Immature natural killer cell (primary cell): ENCODE data around the gene ZNF474. TPM values are rescaled to one million over a fixed set of nuclear protein-coding genes. Genes with fewer than 3 reads are reported as not detected.

ENCODE experiments used
- DNase-seq, 3 donors: peaks; one replicate each; pipeline ENCODE4 v3.0.0; 2022; ENCODE audit warnings: mixed read lengths in 1 of 3
- H3K27ac Mint-ChIP-seq, 6 donors: one replicate each; pipeline ENCODE4 v1.8.0; 2020; ENCODE audit warnings: mixed read lengths in 6 of 6, mild to moderate bottlenecking in 5 of 6, inconsistent platforms in 4 of 6, moderate library complexity in 3 of 6
- H3K27me3 Mint-ChIP-seq, 3 donors: one replicate each; pipeline ENCODE4 v1.8.0; 2020 to 2021; ENCODE audit warnings: low read depth in 3 of 3, mild to moderate bottlenecking in 3 of 3, mixed read lengths in 3 of 3, moderate library complexity in 3 of 3, inconsistent platforms in 1 of 3
- H3K36me3 Mint-ChIP-seq, 3 donors: one replicate each; pipeline ENCODE4 v1.8.0; 2020; ENCODE audit warnings: mixed read lengths in 3 of 3, inconsistent platforms in 2 of 3, mild to moderate bottlenecking in 2 of 3
- H3K4me1 Mint-ChIP-seq, 2 donors: one replicate each; pipeline ENCODE4 v1.8.0; 2020; ENCODE audit warnings: inconsistent platforms in 2 of 2, mild to moderate bottlenecking in 2 of 2, mixed read lengths in 2 of 2, moderate library complexity in 1 of 2
- H3K4me3 Mint-ChIP-seq, 5 donors: one replicate each; pipeline ENCODE4 v1.8.0; 2020; ENCODE audit warnings: mild to moderate bottlenecking in 5 of 5, mixed read lengths in 5 of 5, inconsistent platforms in 3 of 5, moderate library complexity in 3 of 5
- H3K9me3 Mint-ChIP-seq, 6 donors: one replicate each; pipeline ENCODE4 v1.8.0; 2020; ENCODE audit warnings: mild to moderate bottlenecking in 6 of 6, mixed read lengths in 6 of 6, inconsistent platforms in 4 of 6, moderate library complexity in 3 of 6
- polyA plus RNA-seq, 3 donors: library from polyadenylated mRNA; unstranded; fragments of 300-500 nt; fragmentation: Illumina TruSeq; gene quantifications; one replicate each; pipeline ENCODE4 v1.2.3, GENCODE V29; 2021

Gene ZNF474
- polyA plus RNA-seq, 3 donors from 2014 or later = not detected

- Mint-ChIP-seq H3K27ac (no peak overlapping the region), H3K4me3 (no peak overlapping the region), H3K4me1 (no peaks in the 10 kb centered on the region), H3K36me3 (no peaks in the 10 kb centered on the region), H3K27me3 (peaks cover 0 to 2% (median 0%) of the 10 kb centered on the region in 3 donors), H3K9me3 (no peaks in the 10 kb centered on the region)
- no peak for DNase-seq
Measured at GRCh38 chr5:122151640-122152039, 22.3 kb downstream of the ZNF474 start.

GRCh38 chr5:122152266-122152900 is 23.0 kb downstream of the ZNF474 start:
- H3K27ac Mint-ChIP-seq = no peak overlapping the region
- H3K27me3 Mint-ChIP-seq = peaks cover 0 to 2% (median 0%) of the 10 kb centered on the region in 3 donors
- H3K9me3 Mint-ChIP-seq = no peaks in the 10 kb centered on the region
- no peak overlapping the region for H3K4me3 Mint-ChIP-seq
- H3K36me3 Mint-ChIP-seq = no peaks in the 10 kb centered on the region
- no peak for DNase-seq
- H3K4me1 Mint-ChIP-seq = no peaks in the 10 kb centered on the region

GRCh38 chr5:122153230-122153629 is 23.9 kb downstream of the ZNF474 start:
- Mint-ChIP-seq H3K27me3 (peaks cover 0 to 2% (median 0%) of the 10 kb centered on the region in 3 donors), H3K4me1 (no peaks in the 10 kb centered on the region), H3K27ac (no peak overlapping the region), H3K36me3 (no peaks in the 10 kb centered on the region), H3K4me3 (no peak overlapping the region), H3K9me3 (no peaks in the 10 kb centered on the region)
- no peak for DNase-seq

- DNase-seq = no peak
- H3K4me1 Mint-ChIP-seq = no peaks in the 10 kb centered on the region
- H3K4me3 Mint-ChIP-seq = no peak overlapping the region
- H3K27me3 Mint-ChIP-seq = peaks cover 0 to 2% (median 0%) of the 10 kb centered on the region in 3 donors
- no peaks in the 10 kb centered on the region for H3K9me3 Mint-ChIP-seq
- peak overlapping the region in 1 of 6 donors; percentile 55 for H3K27ac Mint-ChIP-seq
- no peaks in the 10 kb centered on the region for H3K36me3 Mint-ChIP-seq
Measured at GRCh38 chr5:122153774-122154173, 24.4 kb downstream of the ZNF474 start.

GRCh38 chr5:122154491-122154890 is 25.1 kb downstream of the ZNF474 start:
- H3K9me3 Mint-ChIP-seq = peaks cover 0 to 2% (median 0%) of the 10 kb centered on the region in 6 donors
- no peaks in the 10 kb centered on the region for H3K4me1 Mint-ChIP-seq
- no peak overlapping the region for H3K4me3 Mint-ChIP-seq
- H3K27me3 Mint-ChIP-seq = peaks cover 0 to 2% (median 0%) of the 10 kb centered on the region in 3 donors
- no peak for DNase-seq
- no peak overlapping the region for H3K27ac Mint-ChIP-seq
- no peaks in the 10 kb centered on the region for H3K36me3 Mint-ChIP-seq

GRCh38 chr5:122154910-122155309 is 25.6 kb downstream of the ZNF474 start:
- peak overlapping the region in 1 of 6 donors; percentile 63 for H3K27ac Mint-ChIP-seq
- no peak overlapping the region for H3K4me3 Mint-ChIP-seq
- peaks cover 0 to 2% (median 0%) of the 10 kb centered on the region in 6 donors for H3K9me3 Mint-ChIP-seq
- no peak for DNase-seq
- no peaks in the 10 kb centered on the region for H3K4me1 Mint-ChIP-seq
- peaks cover 0 to 2% (median 0%) of the 10 kb centered on the region in 3 donors for H3K27me3 Mint-ChIP-seq
- no peaks in the 10 kb centered on the region for H3K36me3 Mint-ChIP-seq

- no peaks in the 10 kb centered on the region for H3K36me3 Mint-ChIP-seq
Measured at GRCh38 chr5:122155546-122155945, 26.2 kb downstream of the ZNF474 start.

GRCh38 chr5:122156724-122157325 is 27.5 kb downstream of the ZNF474 start:
- Mint-ChIP-seq H3K9me3 (peaks cover 0 to 2% (median 0%) of the 10 kb centered on the region in 6 donors), H3K27me3 (peaks cover 0 to 2% (median 0%) of the 10 kb centered on the region in 3 donors), H3K4me1 (no peaks in the 10 kb centered on the region), H3K36me3 (no peaks in the 10 kb centered on the region), H3K4me3 (no peak overlapping the region), H3K27ac (no peak overlapping the region)
- DNase-seq = no peak

More at GRCh38 chr5:122155546-122155945, 26.2 kb downstream of the ZNF474 start:
- no peak overlapping the region for H3K4me3 Mint-ChIP-seq
- H3K27me3 Mint-ChIP-seq = peaks cover 0 to 2% (median 0%) of the 10 kb centered on the region in 3 donors
- H3K4me1 Mint-ChIP-seq = no peaks in the 10 kb centered on the region
- H3K9me3 Mint-ChIP-seq = peaks cover 0 to 2% (median 0%) of the 10 kb centered on the region in 6 donors
- H3K27ac Mint-ChIP-seq = no peak overlapping the region
- DNase-seq = no peak

GRCh38 chr5:122162100-122162638 is 32.8 kb downstream of the ZNF474 start:
- H3K4me1 Mint-ChIP-seq = no peaks in the 10 kb centered on the region
- peaks cover 0 to 2% (median 0%) of the 10 kb centered on the region in 3 donors for H3K27me3 Mint-ChIP-seq
- no peak overlapping the region for H3K27ac Mint-ChIP-seq
- H3K36me3 Mint-ChIP-seq = no peaks in the 10 kb centered on the region
- H3K4me3 Mint-ChIP-seq = no peak overlapping the region
- no peak for DNase-seq
- peaks cover 0 to 2% (median under 1%) of the 10 kb centered on the region in 6 donors for H3K9me3 Mint-ChIP-seq

- Mint-ChIP-seq H3K4me1 (no peaks in the 10 kb centered on the region), H3K27ac (no peak overlapping the region), H3K36me3 (no peaks in the 10 kb centered on the region), H3K27me3 (peaks cover 0 to 4% (median 0%) of the 10 kb centered on the region in 3 donors), H3K4me3 (no peak overlapping the region), H3K9me3 (peaks cover 0 to 2% (median under 1%) of the 10 kb centered on the region in 6 donors)
- no peak for DNase-seq
Measured at GRCh38 chr5:122163121-122164069, 34.0 kb downstream of the ZNF474 start.

GRCh38 chr5:122164070-122164435 is 34.7 kb downstream of the ZNF474 start:
- peaks cover 0 to 5% (median under 1%) of the 10 kb centered on the region in 6 donors for H3K9me3 Mint-ChIP-seq
- no peaks in the 10 kb centered on the region for H3K4me1 Mint-ChIP-seq
- peaks cover 0 to 2% (median 0%) of the 10 kb centered on the region in 3 donors for H3K27me3 Mint-ChIP-seq
- no peaks in the 10 kb centered on the region for H3K36me3 Mint-ChIP-seq
- DNase-seq = no peak
- no peak overlapping the region for H3K27ac Mint-ChIP-seq
- no peak overlapping the region for H3K4me3 Mint-ChIP-seq

- no peaks in the 10 kb centered on the region for H3K36me3 Mint-ChIP-seq
- H3K27ac Mint-ChIP-seq = no peak overlapping the region
- DNase-seq = no peak
- peaks cover 0 to 2% (median 0%) of the 10 kb centered on the region in 3 donors for H3K27me3 Mint-ChIP-seq
- H3K4me3 Mint-ChIP-seq = no peak overlapping the region
- H3K4me1 Mint-ChIP-seq = no peaks in the 10 kb centered on the region
- H3K9me3 Mint-ChIP-seq = peaks cover 0 to 5% (median 2%) of the 10 kb centered on the region in 6 donors
Measured at GRCh38 chr5:122164831-122165558, 35.6 kb downstream of the ZNF474 start.

- Mint-ChIP-seq H3K9me3 (peaks cover 0 to 6% (median 3%) of the 10 kb centered on the region in 6 donors), H3K4me3 (no peak overlapping the region), H3K36me3 (no peaks in the 10 kb centered on the region), H3K27ac (no peak overlapping the region), H3K27me3 (peaks cover 0 to 3% (median 0%) of the 10 kb centered on the region in 3 donors), H3K4me1 (no peaks in the 10 kb centered on the region)
- no peak for DNase-seq
Measured at GRCh38 chr5:122165559-122166078, 36.3 kb downstream of the ZNF474 start.
